ELF-1 (cell line): ENCODE data around the gene LCP1.
"Not testable (repeated sequence)": the region's sequence is repeated elsewhere in the genome, so short reads cannot be mapped to it uniquely, and the experiment has no call there.

Source experiments
- DNase-seq: peaks from one replicate; pipeline ENCODE4 v3.0.0-alpha.2; 2016; ENCODE audit warnings: low read depth, low spot score

Gene LCP1

GRCh38 chr13:46182491-46182877 is 507 bp upstream of the LCP1 start:
- DNase-seq = no peak

- DNase-seq = no peak
These were observed 569 bp downstream of the LCP1 start for GRCh38 chr13:46181377-46181839.

- DNase-seq = no peak
These were observed 1.8 kb downstream of the LCP1 start for GRCh38 chr13:46179969-46180763.

GRCh38 chr13:46179491-46179908 is 2.5 kb downstream of the LCP1 start:
- no peak for DNase-seq

DNA sequence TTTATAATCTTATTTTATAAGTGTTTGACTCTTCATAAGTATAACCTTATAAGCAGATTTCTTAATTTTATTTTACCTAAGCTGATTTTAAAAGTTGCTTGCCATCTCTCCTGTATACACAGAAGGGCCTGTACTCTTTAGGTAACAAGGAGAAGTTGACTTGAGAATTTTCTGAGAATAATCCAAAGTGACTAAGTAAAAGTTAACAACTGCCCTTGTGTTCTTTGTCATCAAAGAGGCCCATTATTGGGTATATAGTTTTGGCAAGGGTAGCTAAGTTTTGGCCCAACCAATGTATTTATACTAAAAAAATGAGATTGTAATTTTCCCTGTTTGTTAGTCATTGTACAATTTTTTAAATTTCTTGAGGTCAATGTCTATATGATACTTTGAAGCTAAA is 3.2 kb downstream of the LCP1 start:
- DNase-seq = no peak

DNA sequence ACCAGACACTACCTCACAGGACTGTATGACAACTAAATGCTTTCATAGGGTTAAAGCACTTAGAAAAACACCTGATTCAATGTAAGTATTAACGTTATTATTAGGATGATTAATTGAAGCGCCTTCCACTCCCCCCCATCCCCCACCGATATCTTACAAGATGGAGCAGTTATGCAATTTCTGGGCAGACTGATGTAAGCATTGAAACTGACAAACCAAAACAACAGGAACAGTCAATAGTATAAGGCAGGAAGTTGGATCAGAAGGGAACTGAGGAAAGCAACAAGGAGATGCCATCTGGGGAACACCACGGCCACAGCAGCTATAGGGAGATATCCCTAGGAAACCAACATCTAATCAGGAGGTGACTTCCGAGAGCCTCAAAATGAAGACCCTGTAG is 3.8 kb downstream of the LCP1 start:
- no peak for DNase-seq

- DNase-seq = no peak
These were observed 5.2 kb downstream of the LCP1 start for GRCh38 chr13:46176756-46177155.

DNA sequence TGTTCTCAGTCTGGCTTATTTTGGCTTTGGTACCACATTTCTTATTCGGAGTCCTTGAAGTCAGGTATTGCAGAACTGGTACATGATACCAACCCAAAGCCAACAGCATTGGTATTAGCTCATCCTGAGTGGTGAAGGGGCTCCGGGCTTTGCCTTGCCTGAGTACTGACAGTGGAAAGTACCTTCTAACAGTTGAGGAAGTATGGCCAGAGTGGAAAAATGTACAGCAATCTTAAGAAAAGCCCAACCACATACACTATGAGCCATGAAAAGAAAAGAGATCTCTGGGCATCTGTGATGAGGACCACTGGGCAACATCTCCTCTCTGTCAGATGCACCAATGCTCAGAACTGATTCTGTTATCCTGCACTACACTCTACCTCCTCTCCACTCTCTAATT is 8.3 kb downstream of the LCP1 start:
- no peak for DNase-seq

- DNase-seq = no peak
These were observed 9.4 kb downstream of the LCP1 start for GRCh38 chr13:46172531-46172991.

GRCh38 chr13:46171739-46172138 is 10.2 kb downstream of the LCP1 start:
- no peak for DNase-seq

DNA sequence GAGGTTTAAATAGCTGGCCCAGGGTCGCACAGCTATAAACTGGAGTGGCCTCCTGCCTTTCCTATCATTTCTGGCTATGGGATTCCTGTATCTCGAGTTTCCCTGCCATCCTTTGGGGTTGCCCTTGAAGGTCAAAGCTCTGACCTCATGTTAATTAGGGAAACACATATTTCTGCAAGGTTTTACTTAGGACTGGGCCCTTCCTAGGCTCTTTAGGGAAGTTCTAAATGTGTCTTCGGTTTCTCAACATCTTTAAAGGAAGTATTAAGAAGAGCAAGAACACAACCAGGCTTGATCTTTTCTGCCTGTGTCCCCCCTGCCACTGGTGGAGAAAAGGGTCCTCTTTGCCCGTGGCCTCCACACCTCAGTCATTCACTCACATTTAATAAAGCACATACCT is 10.8 kb downstream of the LCP1 start:
- DNase-seq = no peak

- DNase-seq = peak; percentile 7
These were observed 11.3 kb downstream of the LCP1 start for GRCh38 chr13:46170687-46171086.

- peak; percentile 17 for DNase-seq
These were observed 11.7 kb downstream of the LCP1 start for GRCh38 chr13:46170268-46170667.

GRCh38 chr13:46169758-46170157 is 12.2 kb downstream of the LCP1 start:
- DNase-seq = no peak

- DNase-seq = no peak
These were observed 13.2 kb downstream of the LCP1 start for GRCh38 chr13:46168783-46169182.

GRCh38 chr13:46168341-46168740 is 13.6 kb downstream of the LCP1 start:
- DNase-seq = peak; percentile 79

DNA sequence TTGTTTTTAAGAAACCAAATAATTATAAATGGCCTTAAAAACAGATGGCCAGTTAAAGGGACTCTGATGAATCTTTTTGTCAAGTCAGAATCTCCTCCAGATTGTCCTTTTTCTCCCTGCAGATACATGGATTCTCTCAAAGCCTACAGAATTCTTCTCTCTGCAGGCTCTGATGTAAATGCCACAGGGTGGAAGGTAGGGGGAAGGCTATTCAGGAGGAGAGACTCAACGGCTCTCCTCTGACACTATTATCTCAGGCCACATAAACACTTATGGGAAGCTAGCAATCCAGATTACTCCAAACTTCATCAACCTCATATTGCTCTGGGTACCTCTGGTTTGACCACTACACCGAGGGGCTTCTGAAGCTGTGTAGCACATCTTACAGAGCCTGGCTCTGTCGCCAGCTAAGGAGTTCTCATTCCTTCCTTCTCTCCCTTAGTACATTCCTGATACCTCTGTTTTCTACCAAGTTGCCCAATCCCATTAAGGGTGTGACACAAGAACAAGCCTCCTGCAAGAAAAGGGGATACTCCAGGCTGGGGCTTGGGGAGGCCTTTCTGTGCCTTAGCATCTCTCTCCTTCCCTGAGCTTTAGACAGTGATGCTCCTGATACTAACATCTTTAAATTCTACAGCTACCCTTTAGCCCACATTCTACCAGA is 14.9 kb downstream of the LCP1 start:
- DNase-seq = peak; percentile 2

- DNase-seq = no peak
These were observed 15.8 kb downstream of the LCP1 start for GRCh38 chr13:46166224-46166584.

- no peak for DNase-seq
These were observed 16.3 kb downstream of the LCP1 start for GRCh38 chr13:46165485-46166223.

GRCh38 chr13:46164661-46165060 is 17.3 kb downstream of the LCP1 start:
- no peak for DNase-seq

- DNase-seq = not testable (repeated sequence)
These were observed 19.2 kb downstream of the LCP1 start for GRCh38 chr13:46162741-46163140.

GRCh38 chr13:46160471-46161066 is 21.4 kb downstream of the LCP1 start:
- peak; percentile 23 for DNase-seq
